H1 (cell line): ENCODE measurements around the gene TARBP2. TPM values are rescaled to one million over a fixed set of nuclear protein-coding genes. Genes with fewer than 3 reads are reported as not detected.

ENCODE experiments used
- BCL11A ChIP-seq, 2 experiments: IDR thresholded peaks; one replicate each; pipeline ENCODE4 v1.6.1; 2011; ENCODE audit warnings: low read depth in 2 of 2, low read length in 2 of 2, mild to moderate bottlenecking in 2 of 2
- CREB1 ChIP-seq: IDR thresholded peaks from 2 replicates; pipeline ENCODE4 v1.6.1; 2012; ENCODE audit warnings: inconsistent platforms
- FOSL1 ChIP-seq: IDR thresholded peaks from 2 replicates; pipeline ENCODE4 v1.6.1; 2011; ENCODE audit warnings: mild to moderate bottlenecking, low read depth, low read length, moderate library complexity; ENCODE audit not compliant: insufficient read depth
- HDAC2 ChIP-seq, 2 experiments: fragments of 300-600 bp in 1 of 2; sonication (generic) in 1 of 2; IDR thresholded peaks; 2 replicates each; pipeline ENCODE4 v1.6.1; 2011 to 2012; ENCODE audit warnings: low read depth in 2 of 2, low read length in 2 of 2, mild to moderate bottlenecking in 2 of 2, moderate library complexity in 2 of 2, borderline replicate concordance in 1 of 2, inconsistent platforms in 1 of 2
- JUND ChIP-seq: IDR thresholded peaks from 2 replicates; pipeline ENCODE4 v1.6.1; 2011; ENCODE audit warnings: mild to moderate bottlenecking, improper control_type of control experiment, low read length
- KDM4A ChIP-seq: IDR thresholded peaks from one replicate; pipeline ENCODE4 v1.7.1; 2012; ENCODE audit warnings: low read depth, mild to moderate bottlenecking, moderate library complexity, low read length, inconsistent platforms; ENCODE audit not compliant: severe bottlenecking
- KDM5A ChIP-seq: fragments of 200-600 bp; IDR thresholded peaks from 2 replicates; pipeline ENCODE4 v1.7.1; 2012; ENCODE audit warnings: mild to moderate bottlenecking, low read length, inconsistent platforms, mixed read lengths
- MAFK ChIP-seq: IDR thresholded peaks from 2 replicates; pipeline ENCODE4 v1.6.1; 2012; ENCODE audit warnings: low read depth, mild to moderate bottlenecking, improper control_type of control experiment, low read length
- POLR2AphosphoS5 ChIP-seq: IDR thresholded peaks from 2 replicates; pipeline ENCODE4 v1.6.1; 2011; ENCODE audit warnings: low read depth, low read length
- POU5F1 ChIP-seq: IDR thresholded peaks from 2 replicates; pipeline ENCODE4 v1.6.1; 2011; ENCODE audit warnings: low read depth, mild to moderate bottlenecking, low read length, moderate library complexity
- RBBP5 ChIP-seq: IDR thresholded peaks from 2 replicates; pipeline ENCODE4 v1.7.1; 2012; ENCODE audit warnings: low read depth, mild to moderate bottlenecking, inconsistent platforms, low read length, moderate library complexity, borderline replicate concordance
- RFX5 ChIP-seq: IDR thresholded peaks from 2 replicates; pipeline ENCODE4 v1.6.1; 2011; ENCODE audit warnings: low read depth, low read length, improper control_type of control experiment, borderline replicate concordance
- RNF2 ChIP-seq: fragments of 200-900, 300-1000 bp; sonication (generic); IDR thresholded peaks from 2 replicates; pipeline ENCODE4 v1.7.1; 2016; ENCODE audit warnings: borderline replicate concordance, low read depth, mild to moderate bottlenecking, antibody characterized with exemption, low read length; ENCODE audit not compliant: poor library complexity, severe bottlenecking; ENCODE audit errors: missing control alignments
- SIRT6 ChIP-seq: IDR thresholded peaks from one replicate; pipeline ENCODE4 v1.7.1; 2012; ENCODE audit warnings: low read length, inconsistent platforms
- SIX5 ChIP-seq: IDR thresholded peaks from 2 replicates; pipeline ENCODE4 v1.6.1; 2011; ENCODE audit warnings: mild to moderate bottlenecking, low read depth, low read length
- SP2 ChIP-seq: IDR thresholded peaks from 2 replicates; pipeline ENCODE4 v1.6.1; 2012; ENCODE audit warnings: mild to moderate bottlenecking, low read length, inconsistent platforms
- SP4 ChIP-seq: IDR thresholded peaks from 2 replicates; pipeline ENCODE4 v1.6.1; 2012; ENCODE audit warnings: low read length, inconsistent platforms
- SRF ChIP-seq: IDR thresholded peaks from 2 replicates; pipeline ENCODE4 v1.6.1; 2011; ENCODE audit warnings: mild to moderate bottlenecking, low read depth, low read length, moderate library complexity
- TAF1 ChIP-seq: IDR thresholded peaks from 2 replicates; pipeline ENCODE4 v1.6.1; 2011; ENCODE audit warnings: mild to moderate bottlenecking, low read depth, low read length
- TBP ChIP-seq: IDR thresholded peaks from 2 replicates; pipeline ENCODE4 v1.6.1; 2011; ENCODE audit warnings: low read depth, low read length, improper control_type of control experiment
- TCF12 ChIP-seq: IDR thresholded peaks from 2 replicates; pipeline ENCODE4 v1.6.1; 2011; ENCODE audit warnings: low read depth, mild to moderate bottlenecking, low read length
- TEAD4 ChIP-seq: IDR thresholded peaks from 2 replicates; pipeline ENCODE4 v1.6.1; 2012; ENCODE audit warnings: low read depth, low read length, inconsistent platforms, mixed read lengths
- ZNF274 ChIP-seq: IDR thresholded peaks from 2 replicates; pipeline ENCODE4 v1.7.0; 2012; ENCODE audit warnings: low read length, borderline replicate concordance; ENCODE audit errors: extremely low read depth
- polyA plus RNA-seq, 7 experiments: library from polyadenylated mRNA; depleted of rRNA in 3 of 7; stranded (reverse) in 5 of 7; unstranded in 2 of 7; fragments of >200 nt in 5 of 7; fragments of 200-250 nt in 2 of 7; gene quantifications; 1 replicate in 5 of 7; 2 replicates in 1 of 7; 4 replicates in 1 of 7; pipeline versions ENCODE4 v1.2.1 to v1.2.3, GENCODE V29; 2011 to 2013; ENCODE audit warnings: missing spikeins in 2 of 7, mixed read lengths in 2 of 7
- total RNA-seq: library from RNA; stranded (reverse); fragmentation: NEBNext Ultra II Directional; extraction: Animal tissue kit (Norgen Biotek cat#: 25700); gene quantifications from 2 replicates; pipeline ENCODE4 v1.2.1, GENCODE V29; 2021
- TF ChIP-seq, protein P1 (sequence below): IDR thresholded peaks from 2 replicates; pipeline ENCODE4 v1.6.1; 2012; ENCODE audit warnings: inconsistent platforms

The TARBP2 gene
- total and polyA plus RNA-seq, 2 of the 8 experiments (the other 6 are each of a cell fraction or from before 2014, with no cell fraction given), result 69.9 to 122 TPM

DNA sequence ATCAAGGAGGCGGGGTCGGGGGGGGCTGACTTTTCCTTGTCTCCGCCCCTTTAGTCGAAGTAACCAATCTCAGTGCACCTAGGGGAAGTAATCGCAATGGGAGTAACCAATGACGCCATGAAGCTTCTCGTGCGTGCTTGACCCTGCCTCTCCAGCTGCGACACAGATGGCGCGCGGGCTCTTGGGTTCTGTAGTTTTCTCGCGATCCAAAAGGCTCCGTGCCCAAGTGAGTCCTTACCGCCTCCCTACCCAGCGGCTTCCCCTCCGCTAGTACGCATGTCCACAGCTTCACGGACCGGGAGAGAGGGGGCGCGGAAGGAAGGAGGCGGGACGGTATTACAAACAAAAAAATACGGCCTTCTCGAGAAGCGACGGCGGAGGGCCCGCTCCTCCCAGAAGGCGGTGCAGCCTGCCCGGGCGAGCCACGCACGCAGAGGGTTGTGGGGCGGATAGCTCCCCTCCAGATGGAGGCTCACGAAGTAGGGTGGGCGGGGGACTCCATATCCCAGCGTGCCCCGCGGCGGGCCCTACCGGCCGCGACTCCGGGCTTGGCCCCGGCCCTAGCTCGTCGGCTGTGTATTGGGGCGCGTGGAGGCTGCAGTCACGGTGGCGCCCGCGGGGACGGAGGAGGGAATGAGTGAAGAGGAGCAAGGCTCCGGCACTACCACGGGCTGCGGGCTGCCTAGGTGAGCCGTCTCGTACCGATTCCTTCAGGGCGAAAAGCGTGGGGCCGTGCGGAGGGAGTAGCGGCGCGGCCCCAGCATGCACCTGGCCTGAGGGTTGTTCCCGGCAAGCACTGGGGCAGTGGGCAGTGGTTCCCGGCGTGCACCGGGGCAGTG, at the start of gene TARBP2 (continued):
- TF ChIP-seq TCF12 (0 out of 2 replicates have a peak, but pooled peaks have one; percentile 28), RFX5 (no peak), MAFK (no peak), JUND (no peak), FOSL1 (no peak), RNF2 (no peak), TBP (peak; percentile 36; the same call in 1 of the 2 replicates), RBBP5 (peak; percentile 69; the same call in 1 of the 2 replicates), SIX5 (peak; percentile 70), SRF (no peak), SP4 (peak; percentile 28; the same call in 1 of the 2 replicates), HDAC2 (IDR thresholded peaks at IDR 0.05; ENCODE audit: borderline replicate concordance in 1 of 2, low read depth in 2 of 2, low read length in 2 of 2) (no peak), KDM5A (no peak), TEAD4 (no peak), POLR2AphosphoS5 (peak; percentile 80), TAF1 (peak; percentile 82), ZNF274 (no peak), POU5F1 (no peak), CREB1 (peak; percentile 94), SP2 (no peak), SIRT6 (no peak), BCL11A (IDR thresholded peaks at IDR 0.05; ENCODE audit: low read depth in 2 of 2, low read length in 2 of 2) (no peak), KDM4A (peak; percentile 81)
- TF ChIP-seq, protein P1, sequence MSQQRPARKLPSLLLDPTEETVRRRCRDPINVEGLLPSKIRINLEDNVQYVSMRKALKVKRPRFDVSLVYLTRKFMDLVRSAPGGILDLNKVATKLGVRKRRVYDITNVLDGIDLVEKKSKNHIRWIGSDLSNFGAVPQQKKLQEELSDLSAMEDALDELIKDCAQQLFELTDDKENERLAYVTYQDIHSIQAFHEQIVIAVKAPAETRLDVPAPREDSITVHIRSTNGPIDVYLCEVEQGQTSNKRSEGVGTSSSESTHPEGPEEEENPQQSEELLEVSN, result peak; percentile 60
